ENCODE measurements around the gene NRXN2.

The NRXN2 gene

GRCh38 chr11:64649291-64649697 is 73.7 kb downstream of the NRXN2 start:
- Histone ChIP-seq H3K4me1 (ENCODE audit: insufficient read depth, low read length, poor library complexity, severe bottlenecking) (peaks cover 39% of the 10 kb centered on the region), H3K9ac (ENCODE audit: low read depth, low read length, poor library complexity, severe bottlenecking) (peak overlapping the region; percentile 29), H4K20me1 (ENCODE audit: insufficient read depth, low read length, poor library complexity, severe bottlenecking) (no peaks in the 10 kb centered on the region), H3K4me2 (ENCODE audit: low read depth, low read length, poor library complexity, severe bottlenecking) (no peak overlapping the region), H3K4me3 (ENCODE audit: low read length, poor library complexity, severe bottlenecking) (no peak overlapping the region), H3K79me2 (ENCODE audit: insufficient read depth, low read length) (peaks cover under 1% of the 10 kb centered on the region; the same call in 1 of the 2 replicates), H3K27me3 (ENCODE audit: insufficient read depth, low read length, poor library complexity, severe bottlenecking) (no peaks in the 10 kb centered on the region), H2AFZ (ENCODE audit: low read length) (no peak overlapping the region), H3F3A (ENCODE audit: low read depth) (no peaks in the 10 kb centered on the region), H3K9me2 (replicated peaks; ENCODE audit: low read depth, low read length) (no peaks in the 10 kb centered on the region), H3K36me3 (ENCODE audit: insufficient read depth, low read length) (no peaks in the 10 kb centered on the region), H3K9me3 (ENCODE audit: insufficient read depth, low read depth, low read length) (no peaks in the 10 kb centered on the region)
- TF ChIP-seq CTCF (conservative IDR thresholded peaks at IDR 0.05; ENCODE audit: low read length) = peak; percentile 94
- no peak for TF ChIP-seq EZH2phosphoT487 (IDR thresholded peaks at IDR 0.05; ENCODE audit: borderline replicate concordance)

- Histone ChIP-seq H3K9ac (ENCODE audit: low read depth, low read length, poor library complexity, severe bottlenecking) (peak overlapping the region; percentile 29), H3K9me3 (ENCODE audit: insufficient read depth, low read depth, low read length) (no peaks in the 10 kb centered on the region), H3K4me3 (ENCODE audit: low read length, poor library complexity, severe bottlenecking) (no peak overlapping the region), H2AFZ (ENCODE audit: low read length) (no peak overlapping the region), H3K4me2 (ENCODE audit: low read depth, low read length, poor library complexity, severe bottlenecking) (no peak overlapping the region), H3K36me3 (ENCODE audit: insufficient read depth, low read length) (no peaks in the 10 kb centered on the region), H3K9me2 (replicated peaks; ENCODE audit: low read depth, low read length) (no peaks in the 10 kb centered on the region), H4K20me1 (ENCODE audit: insufficient read depth, low read length, poor library complexity, severe bottlenecking) (no peaks in the 10 kb centered on the region), H3K79me2 (ENCODE audit: insufficient read depth, low read length) (peaks cover 5% of the 10 kb centered on the region; the same call in 1 of the 2 replicates), H3F3A (ENCODE audit: low read depth) (no peaks in the 10 kb centered on the region), H3K4me1 (ENCODE audit: insufficient read depth, low read length, poor library complexity, severe bottlenecking) (peaks cover 45% of the 10 kb centered on the region), H3K27me3 (ENCODE audit: insufficient read depth, low read length, poor library complexity, severe bottlenecking) (no peaks in the 10 kb centered on the region)
- TF ChIP-seq EZH2phosphoT487 (IDR thresholded peaks at IDR 0.05; ENCODE audit: borderline replicate concordance) (no peak), CTCF (conservative IDR thresholded peaks at IDR 0.05; ENCODE audit: low read length) (no peak)
Observed at GRCh38 chr11:64648551-64648950, 74.4 kb downstream of the NRXN2 start.

GRCh38 chr11:64647019-64647779 is 75.8 kb downstream of the NRXN2 start:
- Histone ChIP-seq H3K9ac (ENCODE audit: low read depth, low read length, poor library complexity, severe bottlenecking) (peak overlapping the region; percentile 79), H4K20me1 (ENCODE audit: insufficient read depth, low read length, poor library complexity, severe bottlenecking) (peaks cover under 1% of the 10 kb centered on the region), H3K9me3 (ENCODE audit: insufficient read depth, low read depth, low read length) (no peaks in the 10 kb centered on the region), H2AFZ (ENCODE audit: low read length) (no peak overlapping the region), H3K36me3 (ENCODE audit: insufficient read depth, low read length) (no peaks in the 10 kb centered on the region), H3K79me2 (ENCODE audit: insufficient read depth, low read length) (peaks cover 14% of the 10 kb centered on the region), H3F3A (ENCODE audit: low read depth) (no peaks in the 10 kb centered on the region), H3K27me3 (ENCODE audit: insufficient read depth, low read length, poor library complexity, severe bottlenecking) (no peaks in the 10 kb centered on the region), H3K4me1 (ENCODE audit: insufficient read depth, low read length, poor library complexity, severe bottlenecking) (peaks cover 45% of the 10 kb centered on the region), H3K4me3 (ENCODE audit: low read length, poor library complexity, severe bottlenecking) (no peak overlapping the region), H3K4me2 (ENCODE audit: low read depth, low read length, poor library complexity, severe bottlenecking) (peak overlapping the region; percentile 16), H3K9me2 (replicated peaks; ENCODE audit: low read depth, low read length) (no peaks in the 10 kb centered on the region)
- TF ChIP-seq CTCF (conservative IDR thresholded peaks at IDR 0.05; ENCODE audit: low read length) (no peak), EZH2phosphoT487 (IDR thresholded peaks at IDR 0.05; ENCODE audit: borderline replicate concordance) (no peak)

All from Loucy (cell line).